NK-92 (cell line): Measurements from ENCODE around the gene KLHL2.
"Not testable (repeated sequence)": the region's sequence is repeated elsewhere in the genome, so short reads cannot be mapped to it uniquely, and the experiment has no call there.

Experiments
- DNase-seq: peaks from one replicate; lab custom pipeline; 2025; ENCODE audit not compliant: unreplicated experiment; lab: John Stamatoyannopoulos, UW

The KLHL2 gene

GRCh38 chr4:165327211-165328100, 120.1 kb downstream of the KLHL2 start, which contains the start of gene MSMO1:
Gene MSMO1, plus strand, starts transcription at chr4:165327669. Its CDS starts 5,702 bp downstream, at chr4:165333371.
- DNase-seq = peak; percentile 89

- DNase-seq = no peak
Measured at GRCh38 chr4:165328101-165328425, 120.7 kb downstream of the KLHL2 start.

- no peak for DNase-seq
Measured at GRCh38 chr4:165328708-165329107, 121.3 kb downstream of the KLHL2 start.

- DNase-seq = no peak
Measured at GRCh38 chr4:165330071-165330470, 122.7 kb downstream of the KLHL2 start.

GRCh38 chr4:165330666-165331065, 123.3 kb downstream of the KLHL2 start:
- no peak for DNase-seq

GRCh38 chr4:165331359-165331758, 124.0 kb downstream of the KLHL2 start:
- no peak for DNase-seq

- no peak for DNase-seq
Measured at GRCh38 chr4:165331823-165332222, 124.5 kb downstream of the KLHL2 start.

GRCh38 chr4:165332502-165332901, 125.1 kb downstream of the KLHL2 start:
- DNase-seq = no peak

- DNase-seq = no peak
Measured at GRCh38 chr4:165335163-165335703, 127.9 kb downstream of the KLHL2 start.

- DNase-seq = no peak
Measured at GRCh38 chr4:165336743-165337142, 129.4 kb downstream of the KLHL2 start.

- DNase-seq = not testable (repeated sequence)
Measured at GRCh38 chr4:165342340-165342739, 135.0 kb downstream of the KLHL2 start.

GRCh38 chr4:165343353-165344191, 136.2 kb downstream of the KLHL2 start:
- DNase-seq = no peak

- no peak for DNase-seq
Measured at GRCh38 chr4:165345666-165346417, 138.5 kb downstream of the KLHL2 start.

GRCh38 chr4:165347647-165348569, 140.5 kb downstream of the KLHL2 start:
- no peak for DNase-seq

- no peak for DNase-seq
Measured at GRCh38 chr4:165351359-165352130, 144.2 kb downstream of the KLHL2 start.

- DNase-seq = no peak
Measured at GRCh38 chr4:165355900-165356300, 148.5 kb downstream of the KLHL2 start.

GRCh38 chr4:165359506-165359905, 152.1 kb downstream of the KLHL2 start:
- DNase-seq = no peak

GRCh38 chr4:165360041-165360695, 152.8 kb downstream of the KLHL2 start:
- no peak for DNase-seq
